Measurements from ENCODE around the gene LIFR. TPM values are rescaled to one million over a fixed set of nuclear protein-coding genes. Genes with fewer than 3 reads are reported as not detected.
A peak's percentile ranks its signal among the peaks of the same experiment; 100 is the strongest.

LIFR gene
- total and polyA plus RNA-seq, 3 donors from 2014 or later: 19.7 to 63.9 (median 49.9) TPM

GRCh38 chr5:38562444-38563210 is 6.2 kb upstream of the LIFR start:
- TF ChIP-seq POLR2A (IDR thresholded peaks at IDR 0.05) (no peak), CTCF (IDR thresholded peaks at IDR 0.05) (no peak)
- no peaks in the 10 kb centered on the region for H3K36me3 ChIP-seq (ENCODE audit: low read depth, missing control alignments)
- 70 to 76% methylated on average over 5 of the region's 5 CpGs for WGBS, 2 donors
- no peak for DNase-seq
- H3K4me1 ChIP-seq: peaks cover 4% of the 10 kb centered on the region
- H3K4me3 ChIP-seq: no peak overlapping the region
- intact Hi-C loops (cut with DNase I; ENCODE audit: low total_unique reads): no loop called here
- H3K9me3 ChIP-seq: no peaks in the 10 kb centered on the region
- no peaks in the 10 kb centered on the region for H3K27me3 ChIP-seq
- no peak overlapping the region for H3K27ac ChIP-seq

GRCh38 chr5:38559428-38559827 is 3.0 kb upstream of the LIFR start:
- no peaks in the 10 kb centered on the region for H3K27me3 ChIP-seq
- DNase-seq: no peak
- no peaks in the 10 kb centered on the region for H3K9me3 ChIP-seq
- intact Hi-C loops (cut with DNase I; ENCODE audit: low total_unique reads): loop anchor here (10.0 kb wide), 1 partner anchor 95 kb away; no protein-coding TSS in a partner anchor
- H3K4me3 ChIP-seq: no peak overlapping the region
- no peak overlapping the region for H3K27ac ChIP-seq
- WGBS, 2 donors: 68% methylated on average over 3 of the region's 3 CpGs
- H3K36me3 ChIP-seq (ENCODE audit: low read depth, missing control alignments): no peaks in the 10 kb centered on the region
- peaks cover 11% of the 10 kb centered on the region for H3K4me1 ChIP-seq
- TF ChIP-seq POLR2A (IDR thresholded peaks at IDR 0.05): no peak
- TF ChIP-seq CTCF (IDR thresholded peaks at IDR 0.05): no peak

- no peaks in the 10 kb centered on the region for H3K36me3 ChIP-seq (ENCODE audit: low read depth, missing control alignments)
- whole genome bisulfite sequencing, 2 donors: 37 to 50% methylated on average over 6 of the region's 6 CpGs
- DNase-seq: no peak
- peak overlapping the region; percentile 89 to 99 for H3K4me3 ChIP-seq
- TF ChIP-seq POLR2A (IDR thresholded peaks at IDR 0.05) (no peak), CTCF (IDR thresholded peaks at IDR 0.05) (no peak)
- no peaks in the 10 kb centered on the region for H3K9me3 ChIP-seq
- intact Hi-C loops (cut with DNase I; ENCODE audit: low total_unique reads): loop anchor here (10.0 kb wide), 1 partner anchor 93 kb away; no protein-coding TSS in a partner anchor
- H3K27me3 ChIP-seq: no peaks in the 10 kb centered on the region
- H3K27ac ChIP-seq: peak overlapping the region; percentile 95 to 99
- peaks cover 11% of the 10 kb centered on the region for H3K4me1 ChIP-seq
These were observed 1.3 kb upstream of the LIFR start for GRCh38 chr5:38557792-38558191.

GRCh38 chr5:38557308-38557710 is 863 bp upstream of the LIFR start:
- 1 to 2% methylated on average over 14 of the region's 14 CpGs for WGBS, 2 donors
- TF ChIP-seq POLR2A (IDR thresholded peaks at IDR 0.05) (no peak), CTCF (IDR thresholded peaks at IDR 0.05) (no peak)
- H3K9me3 ChIP-seq: no peaks in the 10 kb centered on the region
- H3K36me3 ChIP-seq (ENCODE audit: low read depth, missing control alignments): no peaks in the 10 kb centered on the region
- H3K4me1 ChIP-seq: peaks cover 11% of the 10 kb centered on the region
- H3K27me3 ChIP-seq: no peaks in the 10 kb centered on the region
- intact Hi-C loops (cut with DNase I; ENCODE audit: low total_unique reads): loop anchor here (10.0 kb wide), 1 partner anchor 93 kb away; no protein-coding TSS in a partner anchor
- no peak for DNase-seq
- H3K4me3 ChIP-seq: peak overlapping the region; percentile 89 to 99
- peak overlapping the region; percentile 95 to 99 for H3K27ac ChIP-seq
